A549 (cell line): ENCODE results near the gene CFAP70. TPM values are rescaled to one million over a fixed set of nuclear protein-coding genes. Genes with fewer than 3 reads are reported as not detected.
A peak's percentile ranks its signal among the peaks of the same experiment; 100 is the strongest.

Experiments used
- ATAC-seq, 2 experiments: fragments of 200-7000 bp in 1 of 2; fragments of >200 bp in 1 of 2; cut with Nextera tagmentation in 1 of 2; cut with Tn5 transposase in 1 of 2; 3 replicates each; pipeline versions ENCODE4 v1.8.0 to v1.9.1; 2018 to 2020; ENCODE audit warnings: mild to moderate bottlenecking in 1 of 2, moderate library complexity in 1 of 2
- CTCF ChIA-PET: fragments of 300-600 bp; sonication (Branson Sonifier 250); formaldehyde crosslinking; extraction: SDS; loops from one replicate; lab custom pipeline; 2021; ENCODE audit warnings: antibody characterized with exemption, inconsistent platforms; lab: Yijun Ruan, JAX
- POLR2A ChIA-PET: fragments of 350-600 bp; formaldehyde crosslinking; extraction: SDS; loops from one replicate; lab custom pipeline; 2021; ENCODE audit warnings: antibody characterized with exemption, inconsistent platforms; lab: Yijun Ruan, JAX
- DNase-seq, 2 experiments: peaks; one replicate each; pipeline versions ENCODE4 v3.0.0 to v3.0.0-alpha.2; 2011 to 2016; ENCODE audit warnings: low read depth in 1 of 2, low spot score in 1 of 2
- FAIRE-seq: peaks from 2 replicates; lab custom pipeline; 2011; peaks lifted over from hg19 to GRCh38; lab: Jason Lieb, UNC
- H3K27ac ChIP-seq, 2 experiments: fragments of >200 bp; sonication (Bioruptor Twin); formaldehyde crosslinking; 3 replicates each; pipeline ENCODE4 v1.5.1; 2016 to 2017
- H3K4me1 ChIP-seq: fragments of >200 bp; sonication (Bioruptor Twin); formaldehyde crosslinking; 3 replicates; pipeline ENCODE4 v1.6.1; 2016
- H3K4me2 ChIP-seq: fragments of >200 bp; sonication (Bioruptor Twin); formaldehyde crosslinking; 3 replicates; pipeline ENCODE4 v1.6.1; 2016
- H3K4me3 ChIP-seq: fragments of >200 bp; sonication (Bioruptor Twin); formaldehyde crosslinking; 3 replicates; pipeline ENCODE4 v1.5.1; 2016
- H3K9me3 ChIP-seq: fragments of >200 bp; sonication (Bioruptor Twin); formaldehyde crosslinking; 3 replicates; pipeline ENCODE4 v1.6.1; 2016
- BHLHE40 ChIP-seq: IDR thresholded peaks from 2 replicates; pipeline ENCODE4 v1.6.1; 2012; ENCODE audit warnings: low read depth, low read length, inconsistent platforms
- CBX8 ChIP-seq: fragments of 200-600 bp; sonication (generic); IDR thresholded peaks from 2 replicates; pipeline ENCODE4 v1.6.1; 2016
- CEBPB ChIP-seq, 2 experiments: fragments of >200 bp in 1 of 2; sonication (Bioruptor Twin) in 1 of 2; formaldehyde crosslinking in 1 of 2; IDR thresholded peaks; 2 replicates each; pipeline ENCODE4 v1.6.1; 2012 to 2016
- CHD4 ChIP-seq: fragments of 200-600 bp; sonication (generic); IDR thresholded peaks from 2 replicates; pipeline ENCODE4 v1.6.1; 2016; ENCODE audit warnings: antibody characterized with exemption, mild to moderate bottlenecking, borderline replicate concordance
- E2F6 ChIP-seq: IDR thresholded peaks from 2 replicates; pipeline ENCODE4 v1.6.1; 2012; ENCODE audit warnings: low read depth, borderline replicate concordance
- EHF ChIP-seq: fragments of 250-450 bp; sonication (Bioruptor Pico); IDR thresholded peaks from 2 replicates; pipeline ENCODE4 v1.5.0; 2020; ENCODE audit warnings: mild to moderate bottlenecking
- FOSL2 ChIP-seq, 2 experiments: fragments of 450-650 bp in 1 of 2; fragments of >200 bp in 1 of 2; sonication (Bioruptor Twin) in 1 of 2; formaldehyde crosslinking; IDR thresholded peaks; 2 replicates each; pipeline versions ENCODE4 v1.5.0 to v1.6.1; 2016 to 2020; ENCODE audit warnings: mild to moderate bottlenecking in 1 of 2, moderate library complexity in 1 of 2
- GATA3 ChIP-seq: IDR thresholded peaks from 2 replicates; pipeline ENCODE4 v1.6.1; 2012; ENCODE audit warnings: borderline replicate concordance
- HEYL ChIP-seq: fragments of 250-450 bp; sonication (Bioruptor Pico); IDR thresholded peaks from 2 replicates; pipeline ENCODE4 v1.8.0; 2021; ENCODE audit warnings: mild to moderate bottlenecking, moderate library complexity
- HMGXB4 ChIP-seq: fragments of 250-450 bp; sonication (Bioruptor Pico); IDR thresholded peaks from 2 replicates; pipeline ENCODE4 v1.5.0; 2021; ENCODE audit warnings: mild to moderate bottlenecking, moderate library complexity, borderline replicate concordance
- HOXB5 ChIP-seq: fragments of 250-450 bp; sonication (Bioruptor Pico); IDR thresholded peaks from 2 replicates; pipeline ENCODE4 v1.5.0; 2020; ENCODE audit warnings: mild to moderate bottlenecking, moderate library complexity
- KDM1A ChIP-seq: fragments of 200-600 bp; sonication (generic); IDR thresholded peaks from 2 replicates; pipeline ENCODE4 v1.6.1; 2016; ENCODE audit warnings: low read depth, mild to moderate bottlenecking
- MAFK ChIP-seq: fragments of 450-650 bp; IDR thresholded peaks from 2 replicates; pipeline ENCODE4 v1.6.1; 2014; ENCODE audit not compliant: partially characterized antibody
- MAZ ChIP-seq: fragments of 150-350 bp; IDR thresholded peaks from 2 replicates; pipeline ENCODE4 v1.6.1; 2014; ENCODE audit warnings: antibody characterized with exemption, low read depth, low read length, borderline replicate concordance
- NPAS2 ChIP-seq: fragments of 250-450 bp; sonication (Bioruptor Pico); IDR thresholded peaks from 2 replicates; pipeline ENCODE4 v1.8.0; 2022; ENCODE audit warnings: mild to moderate bottlenecking, moderate library complexity, borderline replicate concordance
- POLR2A ChIP-seq: IDR thresholded peaks from 2 replicates; pipeline ENCODE4 v1.6.1; 2012; ENCODE audit warnings: mild to moderate bottlenecking, low read length
- POLR2AphosphoS2 ChIP-seq: conservative IDR thresholded peaks from 2 replicates; pipeline ENCODE4 v1.6.1; 2012; ENCODE audit warnings: low read length, improper control_type of control experiment, inconsistent platforms
- RCOR1 ChIP-seq: fragments of 150-350 bp; IDR thresholded peaks from 2 replicates; pipeline ENCODE4 v1.6.1; 2014; ENCODE audit warnings: antibody characterized with exemption, low read length, low read depth
- RFX5 ChIP-seq: fragments of 450-650 bp; IDR thresholded peaks from 2 replicates; pipeline ENCODE4 v1.7.1; 2014; ENCODE audit warnings: antibody characterized with exemption, mild to moderate bottlenecking, moderate library complexity
- SREBF2 ChIP-seq: fragments of 450-650 bp; IDR thresholded peaks from 2 replicates; pipeline ENCODE4 v1.6.1; 2014; ENCODE audit warnings: mild to moderate bottlenecking, moderate library complexity
- TFCP2L1 ChIP-seq: fragments of 250-450 bp; sonication (Bioruptor Pico); IDR thresholded peaks from 2 replicates; pipeline ENCODE4 v1.5.0; 2021; ENCODE audit warnings: mild to moderate bottlenecking
- ZC3H11A ChIP-seq: fragments of 450-650 bp; IDR thresholded peaks from 2 replicates; pipeline ENCODE4 v1.6.1; 2014; ENCODE audit warnings: antibody characterized with exemption, mild to moderate bottlenecking
- ZFP36 ChIP-seq: fragments of 450-650 bp; IDR thresholded peaks from 2 replicates; pipeline ENCODE4 v1.6.1; 2014; ENCODE audit warnings: borderline replicate concordance; ENCODE audit not compliant: partially characterized antibody
- ZNF302 ChIP-seq: fragments of 250-450 bp; sonication (Bioruptor Pico); IDR thresholded peaks from 2 replicates; pipeline ENCODE4 v1.9.0; 2021; ENCODE audit warnings: inconsistent platforms, mild to moderate bottlenecking, moderate library complexity
- ZSCAN20 ChIP-seq: fragments of 250-450 bp; sonication (Bioruptor Pico); IDR thresholded peaks from 2 replicates; pipeline ENCODE4 v1.8.0; 2022; ENCODE audit warnings: mild to moderate bottlenecking, moderate library complexity
- WGBS: methylation state at CpG from one replicate; pipeline ENCODE4 v1.1.6; 2017; ENCODE audit errors: missing lambda C conversion rate; 5-methylcytosine and 5-hydroxymethylcytosine counted together
- polyA plus RNA-seq, 4 experiments: library from polyadenylated mRNA; depleted of rRNA in 3 of 4; stranded (reverse); fragments of >200 nt; fragmentation: RNase III in 1 of 4; extraction: RNeasy Plus Mini Kit Qiagen cat#74134 plus additional on column Dnase treatment in 1 of 4; gene quantifications; 2 replicates in 3 of 4; 3 replicates in 1 of 4; pipeline ENCODE4 v1.2.3, GENCODE V29; 2011 to 2017
- TF ChIP-seq, protein P1 (sequence below): IDR thresholded peaks from 2 replicates; pipeline ENCODE4 v1.6.1; 2012

CFAP70 gene
- polyA plus RNA-seq, 2 of the 4 experiments (the other 2 are of a cell fraction) = 0.34 to 0.98 TPM

- DNase-seq (no peak), ATAC-seq (no peak), FAIRE-seq (no peak)
- ChIA-PET CTCF (interaction anchor here (1.2 kb wide), 1 partner anchor 43 kb away, joined by 4 read pairs; no protein-coding TSS in a partner anchor), POLR2A (no interaction called here)
- TF ChIP-seq EHF (no peak), E2F6 (no peak), MAFK (peak; percentile 7), MAZ (no peak)
- no peaks in the 10 kb centered on the region for H3K4me1 ChIP-seq
- H3K9me3 ChIP-seq = peaks cover 16% of the 10 kb centered on the region
- no peak overlapping the region for H3K4me2 ChIP-seq
- no peak overlapping the region for H3K4me3 ChIP-seq
- no peak overlapping the region for H3K27ac ChIP-seq
Measured at GRCh38 chr10:73307203-73307800, 51.4 kb downstream of the CFAP70 start.

GRCh38 chr10:73306171-73306708, 52.4 kb downstream of the CFAP70 start:
- TF ChIP-seq EHF (no peak), POLR2A (no peak), E2F6 (no peak), CHD4 (no peak), CEBPB (IDR thresholded peaks at IDR 0.05) (no peak), ZFP36 (no peak), MAFK (no peak), KDM1A (no peak), HMGXB4 (CRISPR knock-in tag) (no peak), NPAS2 (no peak), ZSCAN20 (no peak), TFCP2L1 (no peak), GATA3 (no peak), ZC3H11A (no peak), FOSL2 (IDR thresholded peaks at IDR 0.05) (no peak), FOSL2 (CRISPR knock-in tag; IDR thresholded peaks at IDR 0.05) (no peak), CBX8 (no peak)
- TF ChIP-seq, protein P1, sequence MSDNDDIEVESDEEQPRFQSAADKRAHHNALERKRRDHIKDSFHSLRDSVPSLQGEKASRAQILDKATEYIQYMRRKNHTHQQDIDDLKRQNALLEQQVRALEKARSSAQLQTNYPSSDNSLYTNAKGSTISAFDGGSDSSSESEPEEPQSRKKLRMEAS = no peak
- ATAC-seq = no peak
- Histone ChIP-seq H3K4me2 (no peak overlapping the region), H3K9me3 (peaks cover 16% of the 10 kb centered on the region), H3K4me3 (no peak overlapping the region), H3K4me1 (no peaks in the 10 kb centered on the region), H3K27ac (no peak overlapping the region)
- ChIA-PET CTCF (no interaction called here), POLR2A (no interaction called here)
- no peak for DNase-seq
- no peak for FAIRE-seq

DNA sequence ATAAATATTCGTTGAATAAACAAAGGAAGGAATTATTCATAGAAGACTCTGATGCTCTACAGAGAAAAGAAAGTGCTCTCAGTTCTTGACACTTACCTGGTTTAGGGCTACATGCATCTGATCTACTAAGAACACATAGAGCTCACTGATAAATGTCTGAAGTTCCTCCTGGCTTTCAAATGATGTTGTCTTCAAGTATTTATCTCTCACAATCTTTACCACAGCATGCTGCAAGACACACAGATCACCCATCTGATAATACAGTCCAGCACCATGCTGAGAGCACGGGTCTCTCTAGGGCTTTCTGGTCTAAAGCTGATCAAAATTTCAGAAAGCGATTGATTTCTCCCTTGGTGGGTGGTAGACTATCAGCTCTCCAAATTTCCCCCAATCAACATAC, 61.7 kb downstream of the CFAP70 start:
- 22% methylated on average over 3 of the region's 3 CpGs for WGBS
- CTCF ChIA-PET = interaction anchor here (0.8 kb wide), 1 partner anchor 12 kb away, joined by 3 read pairs; no protein-coding TSS in a partner anchor
- TF ChIP-seq CBX8 (no peak), FOSL2 (IDR thresholded peaks at IDR 0.05) (no peak), FOSL2 (CRISPR knock-in tag; IDR thresholded peaks at IDR 0.05) (no peak), MAZ (no peak), MAFK (no peak), RCOR1 (no peak), POLR2AphosphoS2 (no peak), TFCP2L1 (no peak), CHD4 (no peak), HEYL (CRISPR knock-in tag) (no peak), EHF (no peak), RFX5 (no peak), ZC3H11A (no peak), ZNF302 (CRISPR knock-in tag) (no peak), E2F6 (no peak), SREBF2 (no peak), CEBPB (IDR thresholded peaks at IDR 0.05) (no peak), GATA3 (no peak), HOXB5 (no peak), BHLHE40 (no peak)

More for the DNA sequence above, 61.7 kb downstream of the CFAP70 start:
- Histone ChIP-seq H3K4me3 (no peak overlapping the region), H3K9me3 (no peaks in the 10 kb centered on the region), H3K4me1 (no peaks in the 10 kb centered on the region), H3K4me2 (no peak overlapping the region), H3K27ac (no peak overlapping the region)
- POLR2A ChIA-PET = no interaction called here
- no peak for FAIRE-seq
- DNase-seq = no peak
- no peak for ATAC-seq
